Epithelial cell of alveolus of lung (primary cell): ENCODE results near the gene LDHA. TPM values are rescaled to one million over a fixed set of nuclear protein-coding genes. Genes with fewer than 3 reads are reported as not detected.

ENCODE experiments used
- total RNA-seq: library from RNA; depleted of rRNA; stranded (reverse); fragments of >200 nt; gene quantifications from 2 replicates; pipeline ENCODE4 v1.2.1, GENCODE V29; 2015

Gene LDHA
- 944 and 955 TPM in 2 replicates for total RNA-seq

DNA sequence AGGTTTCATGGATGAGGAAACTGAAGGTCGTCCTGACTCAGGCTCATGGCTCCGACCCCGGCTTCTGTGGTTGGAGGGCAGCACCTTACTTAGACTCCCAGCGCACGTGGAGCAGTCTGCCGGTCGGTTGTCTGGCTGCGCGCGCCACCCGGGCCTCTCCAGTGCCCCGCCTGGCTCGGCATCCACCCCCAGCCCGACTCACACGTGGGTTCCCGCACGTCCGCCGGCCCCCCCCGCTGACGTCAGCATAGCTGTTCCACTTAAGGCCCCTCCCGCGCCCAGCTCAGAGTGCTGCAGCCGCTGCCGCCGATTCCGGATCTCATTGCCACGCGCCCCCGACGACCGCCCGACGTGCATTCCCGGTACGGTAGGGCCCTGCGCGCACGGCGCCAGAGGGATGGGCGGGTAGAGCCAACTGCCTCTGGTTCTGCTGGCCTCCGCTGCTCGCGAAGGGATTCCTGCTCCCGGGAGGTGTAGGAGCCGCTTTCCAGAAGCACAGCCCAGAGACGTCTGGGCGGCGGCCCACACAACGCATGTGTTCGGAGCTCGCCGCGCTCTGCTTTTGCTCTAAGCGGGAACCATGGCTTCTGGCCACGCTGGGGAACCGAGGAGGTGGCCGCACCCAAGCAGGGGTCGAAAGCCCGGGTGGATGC is at the start of gene LDHA:
TSS of gene LDHA (plus strand) at position 289 of the 653 bp plus-strand sequence. CDS start 2,280 bp downstream, outside the sequence.

DNA sequence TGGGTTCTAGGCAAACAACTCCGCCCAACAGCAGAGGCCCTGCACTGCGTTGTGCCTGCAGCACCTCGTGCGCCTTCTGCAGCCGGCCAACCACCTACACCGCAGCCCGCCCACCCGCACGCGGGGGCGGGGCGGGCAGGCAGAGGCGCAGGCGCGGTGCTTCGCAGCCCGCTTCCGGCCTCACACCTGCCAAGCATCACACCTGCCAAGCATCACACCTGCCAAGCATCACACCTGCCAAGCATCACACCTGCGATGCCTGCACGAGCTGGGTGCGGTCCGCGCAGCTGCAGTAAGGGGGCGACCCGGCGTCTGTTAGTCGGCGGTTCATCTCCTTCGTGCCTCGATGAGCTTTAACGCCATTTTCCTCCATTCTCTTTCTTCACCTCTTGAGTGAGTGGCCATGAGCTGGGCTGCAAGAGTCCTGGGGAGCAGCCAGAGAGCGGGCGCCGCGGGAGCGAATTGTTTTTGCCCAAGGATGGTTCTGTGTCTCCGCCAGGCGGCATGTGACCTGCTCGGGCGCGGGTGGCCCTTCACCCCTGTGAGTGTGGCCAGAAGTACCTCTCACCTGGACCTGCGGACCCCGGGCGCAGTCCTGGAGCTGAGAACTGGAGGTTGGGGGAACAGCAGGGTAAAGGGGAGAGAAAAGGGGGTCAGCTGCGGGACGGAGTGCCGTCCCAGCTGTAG is 61.5 kb downstream of the LDHA start, which contains the start of gene LDHAL6A:
TSS of gene LDHAL6A (plus strand) at position 171 of the 687 bp plus-strand sequence. CDS start 825 bp downstream, outside the sequence.

Other genes starting within 250 kb of the LDHA start
- gene MRGPRX4, start 221.7 kb upstream of the LDHA start, total RNA-seq, result not detected in 2 replicates
- gene SAA4, start 157.8 kb upstream of the LDHA start, total RNA-seq, result not detected in 2 replicates
- gene SAA2, start 145.9 kb upstream of the LDHA start, total RNA-seq, result 1.3 TPM in 1 of 2 replicates, not detected in the other
- 2.1 TPM in 1 of 2 replicates, not detected in the other for gene SAA1, start 128.3 kb upstream of the LDHA start, total RNA-seq
- 8.9 and 16.4 TPM in 2 replicates for gene HPS5, start 72.4 kb upstream of the LDHA start, total RNA-seq
- 29.1 and 42.7 TPM in 2 replicates for gene GTF2H1, start 72.0 kb upstream of the LDHA start, total RNA-seq
- gene LDHC, start 17.8 kb downstream of the LDHA start, total RNA-seq, result 0.40 TPM in 1 of 2 replicates, not detected in the other
- not detected in 2 replicates for gene LDHAL6A, start 61.3 kb downstream of the LDHA start, total RNA-seq
- gene TSG101, start 132.4 kb downstream of the LDHA start, total RNA-seq, result 85.3 and 98.2 TPM in 2 replicates
- gene UEVLD, start 194.2 kb downstream of the LDHA start, total RNA-seq, result 24.7 and 28.4 TPM in 2 replicates
- gene MISFA, start 205.2 kb downstream of the LDHA start, total RNA-seq, result not detected in 2 replicates
- 14.2 and 19.7 TPM in 2 replicates for gene SPTY2D1, start 239.8 kb downstream of the LDHA start, total RNA-seq